ENCODE results near the gene CDK5RAP3.

- no peak for TF ChIP-seq POLR2A (IDR thresholded peaks at IDR 0.05; ENCODE audit: low read length)
- TF ChIP-seq GATA1 (IDR thresholded peaks at IDR 0.05; ENCODE audit: low read depth, low read length): no peak
Measured at GRCh38 chr17:47945080-47945479, 25.8 kb upstream of the CDK5RAP3 start.

All from erythroblast (primary cell).